ENCODE data around the gene AOC2.

GRCh38 chr17:42882166-42882565, 37.8 kb downstream of the AOC2 start:
- TF ChIP-seq, protein P1, sequence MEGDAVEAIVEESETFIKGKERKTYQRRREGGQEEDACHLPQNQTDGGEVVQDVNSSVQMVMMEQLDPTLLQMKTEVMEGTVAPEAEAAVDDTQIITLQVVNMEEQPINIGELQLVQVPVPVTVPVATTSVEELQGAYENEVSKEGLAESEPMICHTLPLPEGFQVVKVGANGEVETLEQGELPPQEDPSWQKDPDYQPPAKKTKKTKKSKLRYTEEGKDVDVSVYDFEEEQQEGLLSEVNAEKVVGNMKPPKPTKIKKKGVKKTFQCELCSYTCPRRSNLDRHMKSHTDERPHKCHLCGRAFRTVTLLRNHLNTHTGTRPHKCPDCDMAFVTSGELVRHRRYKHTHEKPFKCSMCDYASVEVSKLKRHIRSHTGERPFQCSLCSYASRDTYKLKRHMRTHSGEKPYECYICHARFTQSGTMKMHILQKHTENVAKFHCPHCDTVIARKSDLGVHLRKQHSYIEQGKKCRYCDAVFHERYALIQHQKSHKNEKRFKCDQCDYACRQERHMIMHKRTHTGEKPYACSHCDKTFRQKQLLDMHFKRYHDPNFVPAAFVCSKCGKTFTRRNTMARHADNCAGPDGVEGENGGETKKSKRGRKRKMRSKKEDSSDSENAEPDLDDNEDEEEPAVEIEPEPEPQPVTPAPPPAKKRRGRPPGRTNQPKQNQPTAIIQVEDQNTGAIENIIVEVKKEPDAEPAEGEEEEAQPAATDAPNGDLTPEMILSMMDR (IDR thresholded peaks at IDR 0.05; ENCODE audit: low read length), result no peak
- TF ChIP-seq EZH2 (IDR thresholded peaks at IDR 0.05; ENCODE audit: borderline replicate concordance, low read length), result no peak

All from OCI-LY1 (cell line).